ENCODE data around the gene DGCR6.
"Not testable (repeated sequence)": the region's sequence is repeated elsewhere in the genome, so short reads cannot be mapped to it uniquely, and the experiment has no call there.

DGCR6 gene

DNA sequence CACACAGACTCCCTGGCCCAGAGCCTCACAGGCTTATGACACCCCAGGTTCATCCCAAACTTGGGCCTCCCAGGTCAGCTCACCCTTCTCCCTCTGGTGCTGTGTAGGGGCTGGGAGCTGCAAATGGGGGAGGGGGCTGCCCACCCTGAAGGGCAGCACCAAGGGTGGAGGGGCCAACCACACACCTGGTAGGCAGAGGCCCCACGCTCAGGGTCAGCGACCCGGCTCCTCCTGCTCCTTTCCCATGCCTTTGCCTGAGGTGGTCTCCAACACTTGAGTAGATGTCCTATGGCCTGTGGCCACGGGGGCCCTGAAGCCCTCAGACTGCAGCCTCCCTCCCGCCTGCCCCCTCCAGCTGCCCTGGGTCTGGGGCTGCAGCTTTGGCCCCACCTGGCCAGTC is 3.4 kb downstream of the DGCR6 start:
- no peak overlapping the region for H3K27ac ChIP-seq
- TF ChIP-seq ZFX (IDR thresholded peaks at IDR 0.05), result no peak
- TF ChIP-seq, protein P1, sequence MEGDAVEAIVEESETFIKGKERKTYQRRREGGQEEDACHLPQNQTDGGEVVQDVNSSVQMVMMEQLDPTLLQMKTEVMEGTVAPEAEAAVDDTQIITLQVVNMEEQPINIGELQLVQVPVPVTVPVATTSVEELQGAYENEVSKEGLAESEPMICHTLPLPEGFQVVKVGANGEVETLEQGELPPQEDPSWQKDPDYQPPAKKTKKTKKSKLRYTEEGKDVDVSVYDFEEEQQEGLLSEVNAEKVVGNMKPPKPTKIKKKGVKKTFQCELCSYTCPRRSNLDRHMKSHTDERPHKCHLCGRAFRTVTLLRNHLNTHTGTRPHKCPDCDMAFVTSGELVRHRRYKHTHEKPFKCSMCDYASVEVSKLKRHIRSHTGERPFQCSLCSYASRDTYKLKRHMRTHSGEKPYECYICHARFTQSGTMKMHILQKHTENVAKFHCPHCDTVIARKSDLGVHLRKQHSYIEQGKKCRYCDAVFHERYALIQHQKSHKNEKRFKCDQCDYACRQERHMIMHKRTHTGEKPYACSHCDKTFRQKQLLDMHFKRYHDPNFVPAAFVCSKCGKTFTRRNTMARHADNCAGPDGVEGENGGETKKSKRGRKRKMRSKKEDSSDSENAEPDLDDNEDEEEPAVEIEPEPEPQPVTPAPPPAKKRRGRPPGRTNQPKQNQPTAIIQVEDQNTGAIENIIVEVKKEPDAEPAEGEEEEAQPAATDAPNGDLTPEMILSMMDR (conservative IDR thresholded peaks at IDR 0.05), result no peak

DNA sequence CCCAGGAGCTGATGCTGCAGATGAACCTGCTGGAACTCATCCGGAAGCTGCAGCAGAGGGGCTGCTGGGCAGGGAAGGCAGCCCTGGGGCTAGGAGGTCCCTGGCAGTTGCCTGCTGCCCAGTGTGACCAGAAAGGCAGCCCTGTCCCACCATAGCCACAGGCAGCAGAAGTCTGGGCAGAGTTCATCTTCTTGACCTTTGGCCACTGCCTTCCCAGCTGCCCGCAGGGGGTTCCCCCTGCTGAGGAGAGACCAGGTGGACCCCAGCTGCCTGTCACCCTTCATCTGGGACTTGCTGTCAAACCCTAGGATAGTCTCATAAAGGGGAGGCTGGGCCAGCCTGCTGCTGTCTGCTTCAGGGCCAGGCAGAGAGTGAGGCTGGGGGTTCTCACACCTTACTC is 5.4 kb downstream of the DGCR6 start:
- not testable (repeated sequence) for H3K27ac ChIP-seq

DNA sequence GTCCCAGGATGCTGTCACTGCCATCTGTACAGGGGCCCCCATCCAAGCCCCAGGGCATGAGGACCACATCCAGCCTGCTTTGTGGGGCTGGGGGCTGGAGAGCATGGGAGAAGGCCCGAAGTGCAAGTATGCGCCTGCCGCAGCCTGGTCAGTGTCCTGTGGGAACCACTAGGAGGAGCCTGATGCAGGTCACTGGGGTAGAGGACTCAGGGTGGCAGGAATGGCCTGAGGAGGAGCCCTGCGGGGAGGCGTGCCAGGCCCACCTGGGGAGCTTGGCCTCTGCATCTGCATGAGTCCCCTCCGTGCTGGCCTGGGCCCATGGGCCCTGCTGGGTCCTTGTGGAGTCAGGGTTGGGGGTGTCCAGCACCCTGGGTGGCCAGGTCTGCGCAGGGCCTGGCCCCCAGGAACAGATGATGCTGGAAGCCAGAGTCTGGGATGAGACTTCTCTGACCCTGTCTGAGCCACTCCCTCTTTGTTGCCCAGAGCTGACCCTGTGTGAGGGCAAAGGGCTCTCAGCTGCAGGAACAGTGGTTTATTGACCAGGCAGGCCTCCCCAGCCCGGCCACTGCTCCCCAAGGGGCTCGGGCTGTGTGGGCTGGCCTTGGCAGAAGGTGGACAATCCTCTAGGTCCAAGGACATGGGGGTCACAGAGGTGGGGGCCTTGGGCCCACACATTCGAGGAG is 6.3 kb downstream of the DGCR6 start:
- H3K27ac ChIP-seq, result not testable (repeated sequence)

DNA sequence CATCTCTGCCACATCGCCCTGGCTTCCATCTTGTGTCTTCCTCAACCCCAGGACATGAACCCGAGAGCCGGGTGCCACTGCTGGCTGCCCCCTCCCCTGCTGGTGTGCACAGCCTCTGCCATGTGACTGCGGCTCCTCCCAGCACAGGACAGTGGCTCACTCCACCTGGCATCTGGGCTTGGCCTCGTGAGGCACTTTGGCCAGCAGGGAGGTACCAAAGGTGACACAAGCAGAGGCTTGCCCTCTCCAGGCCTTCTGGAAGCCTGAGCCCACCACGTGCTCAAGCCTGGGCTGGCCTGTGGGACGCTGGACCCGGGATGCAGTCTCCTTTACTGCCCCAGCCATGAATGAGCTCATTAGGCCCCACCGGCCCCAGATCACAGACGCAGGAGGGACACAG is 8.4 kb downstream of the DGCR6 start:
- H3K27ac ChIP-seq, result not testable (repeated sequence)

DNA sequence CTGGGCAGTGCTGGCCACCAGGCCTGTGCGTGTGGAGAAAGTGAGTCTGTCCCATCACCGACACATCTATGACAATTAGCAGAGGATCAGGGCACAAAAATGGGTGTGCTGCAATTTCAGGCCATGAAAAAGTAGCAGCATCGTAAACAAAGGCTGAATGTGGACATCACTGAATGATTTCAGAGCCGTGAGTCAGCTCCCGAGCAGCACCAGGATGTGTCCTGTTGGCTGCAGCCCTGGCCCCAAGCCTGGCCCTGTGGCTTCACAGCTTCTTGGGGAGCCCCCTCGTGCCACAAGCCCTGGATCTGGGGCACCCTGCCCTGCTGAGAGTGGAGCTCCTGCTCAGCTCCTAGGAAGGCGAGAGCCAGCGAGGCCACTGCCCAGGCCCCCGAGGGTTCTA is 9.4 kb downstream of the DGCR6 start:
- not testable (repeated sequence) for H3K27ac ChIP-seq

DNA sequence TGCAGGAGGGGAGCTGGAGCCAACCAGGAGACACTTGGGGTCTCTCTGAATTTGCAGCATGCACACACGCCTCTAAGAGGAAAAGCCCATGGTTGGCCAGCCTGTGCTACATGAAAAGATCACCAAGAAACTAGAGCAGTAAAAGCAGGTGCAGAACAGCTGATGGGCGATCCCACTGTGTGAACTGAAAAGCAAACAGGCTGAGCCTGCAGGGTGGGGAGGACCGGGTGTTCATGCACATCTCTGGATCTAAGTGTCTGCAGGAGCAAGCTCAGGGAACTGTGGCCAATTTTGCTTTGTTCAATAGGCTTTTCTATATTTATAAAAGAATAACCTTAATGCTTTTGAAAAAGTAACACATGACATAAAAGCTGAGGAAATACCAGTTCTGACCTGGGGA is 11.7 kb downstream of the DGCR6 start:
- H3K27ac ChIP-seq, result not testable (repeated sequence)

DNA sequence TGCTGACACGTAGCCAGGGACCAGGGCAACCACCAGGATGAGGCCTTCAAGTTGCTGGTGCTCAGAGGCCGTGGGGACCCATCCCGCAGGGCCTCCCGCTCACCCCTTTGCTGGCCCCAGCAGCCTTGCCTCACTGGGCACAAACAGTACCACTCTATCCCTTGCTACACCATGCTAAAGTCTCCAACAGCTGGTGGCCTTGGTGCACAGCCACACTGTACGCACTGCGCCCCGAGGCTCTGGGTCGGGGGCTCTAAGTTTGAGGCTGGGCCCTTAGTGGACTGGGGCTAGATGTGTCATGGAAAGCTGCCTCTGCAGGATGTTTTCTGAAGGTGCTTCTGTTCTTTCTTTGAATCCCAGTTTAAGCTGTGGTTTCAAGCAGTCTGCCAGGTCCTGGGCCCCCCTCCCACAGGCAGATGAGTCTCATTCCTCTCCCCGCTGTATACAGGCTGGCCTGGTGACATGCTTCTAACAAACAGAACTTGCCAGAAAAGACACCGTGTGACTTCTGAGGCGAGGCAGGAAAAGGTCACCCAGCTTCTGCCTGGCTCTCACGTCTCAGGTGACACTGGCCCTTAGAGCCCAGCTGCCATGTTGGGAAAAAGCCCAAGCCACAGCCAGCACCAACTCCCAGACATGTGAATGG is 14.3 kb downstream of the DGCR6 start:
- not testable (repeated sequence) for H3K27ac ChIP-seq

DNA sequence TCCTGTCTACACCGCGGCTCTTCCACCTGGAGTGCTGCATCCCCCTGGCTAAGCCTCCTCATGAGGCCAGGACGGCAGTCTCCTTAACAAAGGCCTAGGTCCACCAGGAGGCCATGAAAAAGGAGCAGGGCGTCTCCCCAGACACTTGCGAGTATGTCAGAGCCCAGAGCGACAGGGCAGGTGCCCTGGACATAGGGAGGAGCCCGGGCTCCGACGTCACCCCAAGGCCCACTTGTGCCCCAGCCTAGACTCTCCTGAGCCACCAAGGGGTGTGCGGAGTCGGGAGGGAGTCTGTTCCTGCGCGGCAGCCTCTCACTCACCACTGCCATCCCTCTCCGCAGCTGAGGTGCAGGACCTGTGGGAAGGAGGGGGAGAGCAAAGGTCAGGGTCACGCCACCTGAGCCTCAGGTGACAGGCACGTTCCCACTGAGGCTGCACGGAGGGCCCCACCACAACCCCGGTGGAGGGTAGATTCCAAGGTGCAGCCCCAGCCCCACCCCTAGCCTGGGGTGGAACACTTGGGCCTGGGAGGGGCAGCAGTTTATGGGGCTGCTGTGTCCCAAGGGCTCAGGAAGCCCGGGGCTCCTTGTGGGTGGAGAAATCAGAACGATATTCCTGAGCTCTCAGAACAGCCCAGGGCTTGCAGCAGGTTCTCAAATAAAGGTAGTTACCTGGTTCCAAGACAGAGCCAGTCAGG is 19.4 kb downstream of the DGCR6 start:
- TF ChIP-seq, protein P1 (conservative IDR thresholded peaks at IDR 0.05), result no peak
- TF ChIP-seq ZFX (IDR thresholded peaks at IDR 0.05), result no peak
- H3K27ac ChIP-seq, result no peak overlapping the region

DNA sequence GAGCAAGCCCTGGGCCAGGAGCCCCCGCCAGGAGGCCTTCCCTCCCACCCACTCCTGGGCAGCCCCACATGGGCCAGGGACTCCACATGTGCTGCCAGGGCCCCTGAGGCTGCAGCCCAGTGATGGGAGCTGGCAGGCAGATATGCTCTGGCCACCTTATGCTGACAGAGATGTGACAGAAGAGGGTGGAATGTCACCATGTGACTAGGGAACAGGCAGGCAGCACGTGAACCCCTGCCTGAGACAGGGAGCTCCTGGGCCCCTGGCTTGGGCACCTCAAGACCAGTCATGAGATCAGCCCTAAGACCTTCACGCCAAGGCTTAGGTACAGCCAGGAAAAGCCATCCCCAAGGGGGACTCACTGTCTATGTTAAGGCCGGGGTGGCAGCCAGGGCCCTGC is 20.9 kb downstream of the DGCR6 start:
- H3K27ac ChIP-seq, result no peak overlapping the region
- TF ChIP-seq ZFX (IDR thresholded peaks at IDR 0.05), result no peak
- TF ChIP-seq, protein P1 (conservative IDR thresholded peaks at IDR 0.05), result no peak

DNA sequence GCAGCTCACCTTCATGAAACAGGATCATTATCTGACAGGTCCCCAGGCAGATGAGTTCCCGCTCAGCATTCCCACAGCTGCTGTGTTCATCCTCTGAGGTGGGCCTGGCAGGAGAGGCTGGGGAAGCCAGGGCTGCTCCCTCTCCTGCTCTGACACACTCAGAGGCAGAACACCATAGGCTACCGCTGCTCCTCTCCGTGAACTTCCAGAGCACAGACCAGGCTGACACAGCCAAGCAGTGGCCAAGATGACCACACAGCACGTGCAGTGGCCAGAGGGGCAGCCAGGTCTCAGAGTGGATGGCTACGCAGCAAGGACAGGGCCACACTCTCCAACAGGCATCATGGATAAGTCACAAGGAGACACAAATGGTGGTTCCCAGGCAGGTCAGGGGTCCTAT is 21.5 kb downstream of the DGCR6 start:
- TF ChIP-seq, protein P1 (conservative IDR thresholded peaks at IDR 0.05), result no peak
- TF ChIP-seq ZFX (IDR thresholded peaks at IDR 0.05), result no peak
- H3K27ac ChIP-seq, result no peak overlapping the region

DNA sequence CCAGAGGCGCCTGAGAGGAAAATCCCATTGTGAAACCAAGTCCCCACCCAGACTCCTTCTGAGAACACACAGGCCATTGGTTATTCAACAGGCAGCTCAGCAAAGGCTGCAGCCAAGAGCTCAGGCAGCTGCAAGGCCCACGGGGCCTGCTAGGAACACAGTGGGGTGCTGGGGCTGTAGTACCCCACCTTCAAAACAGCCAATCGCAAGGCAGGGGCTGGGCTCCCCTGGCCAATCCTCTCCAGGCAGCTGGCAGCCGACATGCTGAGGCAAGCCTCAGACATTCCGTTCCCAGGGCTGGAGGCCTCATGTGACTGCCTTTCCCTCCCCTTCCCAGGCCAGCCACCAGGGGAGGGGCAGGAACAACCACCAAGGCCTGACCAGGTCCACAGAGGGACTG is 23.3 kb downstream of the DGCR6 start:
- H3K27ac ChIP-seq, result no peak overlapping the region
- TF ChIP-seq ZFX (IDR thresholded peaks at IDR 0.05), result no peak
- TF ChIP-seq, protein P1 (conservative IDR thresholded peaks at IDR 0.05), result no peak

Measured in C4-2B (cell line).